ENCODE measurements around the gene CLNK.

- TF ChIP-seq ZNF274 (IDR thresholded peaks at IDR 0.05; ENCODE audit: borderline replicate concordance, extremely low read depth, low read length) (no peak), ATF3 (IDR thresholded peaks at IDR 0.05; ENCODE audit: insufficient read depth, low read depth, low read length) (no peak), RAD21 (IDR thresholded peaks at IDR 0.05 in 1 of 2, conservative IDR thresholded peaks at IDR 0.05 in 1 of 2; ENCODE audit: low read depth in 2 of 2, low read length in 2 of 2) (no peak), CHD2 (IDR thresholded peaks at IDR 0.05; ENCODE audit: low read length) (no peak), CTCF (IDR thresholded peaks at IDR 0.05; ENCODE audit: control extremely low read depth in 1 of 3, insufficient read depth in 1 of 3, low read depth in 1 of 3, low read length in 3 of 3) (no peak), TCF12 (IDR thresholded peaks at IDR 0.05; ENCODE audit: low read depth, low read length) (no peak)
These were observed 28.6 kb downstream of the CLNK start for GRCh38 chr4:10655968-10656367.
